HEK293 (cell line): ENCODE data around the gene CCDC136.
A peak's percentile ranks its signal among the peaks of the same experiment; 100 is the strongest.

Experiments used
- CTCF ChIA-PET: fragments of 350-600 bp; formaldehyde crosslinking; extraction: SDS; loops from one replicate; lab custom pipeline; 2021; ENCODE audit warnings: antibody characterized with exemption; lab: Yijun Ruan, JAX
- POLR2A ChIA-PET: fragments of 300-600 bp; formaldehyde crosslinking; extraction: SDS; loops from one replicate; lab custom pipeline; 2020; ENCODE audit warnings: antibody characterized with exemption, inconsistent platforms; lab: Yijun Ruan, JAX
- H3K27ac ChIP-seq: fragments of 200-500 bp; sonication (Bioruptor generic); 2 replicates; pipeline ENCODE4 v1.5.1; 2014; ENCODE audit warnings: low read depth, low read length, control low read depth, inconsistent platforms; ENCODE audit errors: extremely low read depth
- H3K36me3 ChIP-seq, 2 experiments: fragments of 200-500 bp in 1 of 2; sonication (Bioruptor generic) in 1 of 2; 1 replicate in 1 of 2; 2 replicates in 1 of 2; pipeline ENCODE4 v1.5.1; 2014 to 2017; ENCODE audit warnings: inconsistent platforms in 2 of 2, low read length in 2 of 2; ENCODE audit not compliant: control insufficient read depth in 2 of 2, insufficient read depth in 1 of 2
- H3K4me1 ChIP-seq: fragments of 200-500 bp; sonication (Bioruptor generic); 2 replicates; pipeline ENCODE4 v1.5.1; 2014; ENCODE audit warnings: mild to moderate bottlenecking, low read length, inconsistent platforms; ENCODE audit not compliant: control insufficient read depth, insufficient read depth
- H3K4me3 ChIP-seq: 2 replicates; pipeline ENCODE4 v1.5.1; 2011; ENCODE audit warnings: low read depth, mild to moderate bottlenecking, control low read depth, low read length, moderate library complexity
- H3K9me3 ChIP-seq: fragments of 200-500 bp; sonication (Bioruptor generic); 2 replicates; pipeline ENCODE4 v1.5.1; 2014; ENCODE audit warnings: low read depth, low read length, inconsistent platforms; ENCODE audit not compliant: control insufficient read depth, insufficient read depth
- GLIS1 ChIP-seq: fragments of 450-650 bp; formaldehyde crosslinking; IDR thresholded peaks from 2 replicates; pipeline ENCODE4 v1.5.1; 2016; ENCODE audit warnings: missing biosample characterization, missing genetic modification characterization
- PRDM1 ChIP-seq: fragments of 450-650 bp; formaldehyde crosslinking; IDR thresholded peaks from 2 replicates; pipeline ENCODE4; 2016; ENCODE audit warnings: missing biosample characterization, missing genetic modification characterization
- SP7 ChIP-seq: fragments of 450-650 bp; formaldehyde crosslinking; IDR thresholded peaks from 2 replicates; pipeline ENCODE4 v1.5.1; 2016; ENCODE audit warnings: missing biosample characterization, missing genetic modification characterization
- ZFP41 ChIP-seq: fragments of 450-650 bp; formaldehyde crosslinking; IDR thresholded peaks from 2 replicates; pipeline ENCODE4 v1.5.1; 2016; ENCODE audit warnings: missing biosample characterization, missing genetic modification characterization, borderline replicate concordance
- ZFP69B ChIP-seq: fragments of 450-650 bp; formaldehyde crosslinking; IDR thresholded peaks from 2 replicates; pipeline ENCODE4 v1.5.1; 2016; ENCODE audit warnings: missing biosample characterization, missing genetic modification characterization
- ZNF132 ChIP-seq: fragments of 450-650 bp; formaldehyde crosslinking; IDR thresholded peaks from 2 replicates; pipeline ENCODE4 v1.5.1; 2017; ENCODE audit warnings: missing biosample characterization, missing genetic modification characterization, borderline replicate concordance
- ZNF23 ChIP-seq: fragments of 450-650 bp; formaldehyde crosslinking; IDR thresholded peaks from 2 replicates; pipeline ENCODE4 v1.5.1; 2016; ENCODE audit warnings: missing biosample characterization, missing genetic modification characterization, borderline replicate concordance
- ZNF37A ChIP-seq: fragments of 450-650 bp; IDR thresholded peaks from 2 replicates; pipeline ENCODE4 v1.5.1; 2018; ENCODE audit warnings: missing biosample characterization, missing genetic modification characterization
- ZNF394 ChIP-seq: fragments of 450-650 bp; formaldehyde crosslinking; IDR thresholded peaks from 2 replicates; pipeline ENCODE4 v1.5.1; 2016; ENCODE audit warnings: missing biosample characterization, missing genetic modification characterization, mild to moderate bottlenecking, moderate library complexity, borderline replicate concordance
- ZNF585B ChIP-seq: fragments of 450-650 bp; formaldehyde crosslinking; IDR thresholded peaks from 2 replicates; pipeline ENCODE4 v1.5.1; 2016; ENCODE audit warnings: missing biosample characterization, missing genetic modification characterization
- ZNF621 ChIP-seq: fragments of 450-650 bp; formaldehyde crosslinking; IDR thresholded peaks from 2 replicates; pipeline ENCODE4 v1.5.1; 2017; ENCODE audit warnings: missing biosample characterization, missing genetic modification characterization
- ZNF629 ChIP-seq: fragments of 450-650 bp; formaldehyde crosslinking; IDR thresholded peaks from 2 replicates; pipeline ENCODE4 v1.5.1; 2017; ENCODE audit warnings: missing biosample characterization, missing genetic modification characterization
- TF ChIP-seq, protein P1 (sequence below): fragments of 450-650 bp; IDR thresholded peaks from 2 replicates; pipeline ENCODE4 v1.5.1; 2018; ENCODE audit warnings: missing biosample characterization, mild to moderate bottlenecking, missing genetic modification characterization
- TF ChIP-seq, protein P2 (sequence below): fragments of 450-650 bp; formaldehyde crosslinking; IDR thresholded peaks from 2 replicates; pipeline ENCODE4 v1.5.1; 2016; ENCODE audit warnings: missing biosample characterization, missing genetic modification characterization
- TF ChIP-seq, protein P3 (sequence below): fragments of 450-650 bp; formaldehyde crosslinking; IDR thresholded peaks from 2 replicates; pipeline ENCODE4 v1.5.1; 2016; ENCODE audit warnings: missing biosample characterization, missing genetic modification characterization, borderline replicate concordance
- TF ChIP-seq, protein P4 (sequence below): fragments of 450-650 bp; formaldehyde crosslinking; conservative IDR thresholded peaks from 2 replicates; pipeline ENCODE4 v1.5.1; 2016; ENCODE audit warnings: low read depth, missing biosample characterization, missing genetic modification characterization

CCDC136 gene

DNA sequence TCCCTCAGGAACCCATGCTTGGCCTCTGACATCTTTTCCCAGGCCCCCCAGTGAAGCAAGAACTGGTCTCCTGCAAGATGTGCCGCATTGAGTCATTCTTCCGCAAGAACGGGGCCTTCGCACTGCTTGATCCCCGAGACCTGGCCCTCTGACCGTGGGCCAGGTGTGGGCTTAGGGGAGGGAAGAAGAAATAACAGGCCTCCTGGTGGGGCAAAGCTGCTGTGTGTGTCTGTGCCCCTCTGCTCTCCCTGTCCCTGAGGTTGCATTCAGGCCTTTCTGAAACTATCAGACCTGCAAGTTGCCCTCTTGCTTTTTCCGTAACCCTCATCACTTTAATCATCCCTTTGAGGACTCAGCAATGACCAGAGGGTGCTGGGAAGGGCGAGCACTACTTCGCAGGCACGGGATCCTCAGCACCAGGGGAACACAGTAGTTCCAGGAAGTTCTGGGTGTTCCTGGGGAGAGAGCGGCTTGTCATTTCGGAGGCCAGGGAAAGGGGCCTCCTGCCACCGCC, 76.9 kb downstream of the CCDC136 start:
- peaks cover 6 to 26% of the 10 kb centered on the region in 2 experiments; a peak in 2 of 3 replicates for H3K36me3 ChIP-seq
- POLR2A ChIA-PET: interaction anchor here (0.6 to 0.9 kb wide), 2 partner anchors 186 to 1187 kb away, joined by 3 to 4 read pairs; partner anchors contain the start of gene TNPO3
- peaks cover 10% of the 10 kb centered on the region for H3K4me1 ChIP-seq
- CTCF ChIA-PET: interaction anchor here (1.8 kb wide), 2 partner anchors 13 to 14 kb away, joined by 5 to 6 read pairs; no protein-coding TSS in a partner anchor
- H3K4me3 ChIP-seq: peak overlapping the region; percentile 36
- H3K9me3 ChIP-seq: no peaks in the 10 kb centered on the region
- peak overlapping the region; percentile 42; the same call in 1 of the 2 replicates for H3K27ac ChIP-seq
- peak; percentile 55 for TF ChIP-seq GLIS1 (tag by site-specific recombination)
- TF ChIP-seq, protein P1, sequence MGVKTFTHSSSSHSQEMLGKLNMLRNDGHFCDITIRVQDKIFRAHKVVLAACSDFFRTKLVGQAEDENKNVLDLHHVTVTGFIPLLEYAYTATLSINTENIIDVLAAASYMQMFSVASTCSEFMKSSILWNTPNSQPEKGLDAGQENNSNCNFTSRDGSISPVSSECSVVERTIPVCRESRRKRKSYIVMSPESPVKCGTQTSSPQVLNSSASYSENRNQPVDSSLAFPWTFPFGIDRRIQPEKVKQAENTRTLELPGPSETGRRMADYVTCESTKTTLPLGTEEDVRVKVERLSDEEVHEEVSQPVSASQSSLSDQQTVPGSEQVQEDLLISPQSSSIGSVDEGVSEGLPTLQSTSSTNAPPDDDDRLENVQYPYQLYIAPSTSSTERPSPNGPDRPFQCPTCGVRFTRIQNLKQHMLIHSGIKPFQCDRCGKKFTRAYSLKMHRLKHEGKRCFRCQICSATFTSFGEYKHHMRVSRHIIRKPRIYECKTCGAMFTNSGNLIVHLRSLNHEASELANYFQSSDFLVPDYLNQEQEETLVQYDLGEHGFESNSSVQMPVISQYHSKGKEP (tag by site-specific recombination): 0 out of 2 replicates have a peak, but pooled peaks have one; percentile 31
- no peak for TF ChIP-seq ZNF23 (tag by site-specific recombination)
- TF ChIP-seq, protein P2, sequence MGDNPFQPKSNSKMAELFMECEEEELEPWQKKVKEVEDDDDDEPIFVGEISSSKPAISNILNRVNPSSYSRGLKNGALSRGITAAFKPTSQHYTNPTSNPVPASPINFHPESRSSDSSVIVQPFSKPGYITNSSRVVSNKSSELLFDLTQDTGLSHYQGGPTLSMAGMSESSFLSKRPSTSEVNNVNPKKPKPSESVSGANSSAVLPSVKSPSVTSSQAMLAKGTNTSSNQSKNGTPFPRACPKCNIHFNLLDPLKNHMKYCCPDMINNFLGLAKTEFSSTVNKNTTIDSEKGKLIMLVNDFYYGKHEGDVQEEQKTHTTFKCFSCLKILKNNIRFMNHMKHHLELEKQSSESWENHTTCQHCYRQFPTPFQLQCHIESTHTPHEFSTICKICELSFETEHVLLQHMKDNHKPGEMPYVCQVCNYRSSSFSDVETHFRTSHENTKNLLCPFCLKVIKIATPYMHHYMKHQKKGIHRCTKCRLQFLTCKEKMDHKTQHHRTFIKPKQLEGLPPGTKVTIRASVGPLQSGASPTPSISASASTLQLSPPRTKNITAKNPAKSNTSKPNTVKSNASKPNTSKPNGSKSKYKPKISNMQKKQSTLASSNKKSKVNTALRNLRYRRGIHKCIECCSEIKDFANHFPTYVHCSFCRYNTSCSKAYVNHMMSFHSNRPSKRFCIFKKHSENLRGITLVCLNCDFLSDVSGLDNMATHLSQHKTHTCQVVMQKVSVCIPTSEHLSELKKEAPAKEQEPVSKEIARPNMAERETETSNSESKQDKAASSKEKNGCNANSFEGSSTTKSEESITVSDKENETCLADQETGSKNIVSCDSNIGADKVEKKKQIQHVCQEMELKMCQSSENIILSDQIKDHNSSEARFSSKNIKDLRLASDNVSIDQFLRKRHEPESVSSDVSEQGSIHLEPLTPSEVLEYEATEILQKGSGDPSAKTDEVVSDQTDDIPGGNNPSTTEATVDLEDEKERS: no peak
- TF ChIP-seq SP7: 0 out of 2 replicates have a peak, but pooled peaks have one; percentile 11
- 0 out of 2 replicates have a peak, but pooled peaks have one; percentile 0 for TF ChIP-seq ZNF394 (tag by site-specific recombination)
- TF ChIP-seq ZNF132 (tag by site-specific recombination): no peak
- TF ChIP-seq PRDM1: peak; percentile 56

DNA sequence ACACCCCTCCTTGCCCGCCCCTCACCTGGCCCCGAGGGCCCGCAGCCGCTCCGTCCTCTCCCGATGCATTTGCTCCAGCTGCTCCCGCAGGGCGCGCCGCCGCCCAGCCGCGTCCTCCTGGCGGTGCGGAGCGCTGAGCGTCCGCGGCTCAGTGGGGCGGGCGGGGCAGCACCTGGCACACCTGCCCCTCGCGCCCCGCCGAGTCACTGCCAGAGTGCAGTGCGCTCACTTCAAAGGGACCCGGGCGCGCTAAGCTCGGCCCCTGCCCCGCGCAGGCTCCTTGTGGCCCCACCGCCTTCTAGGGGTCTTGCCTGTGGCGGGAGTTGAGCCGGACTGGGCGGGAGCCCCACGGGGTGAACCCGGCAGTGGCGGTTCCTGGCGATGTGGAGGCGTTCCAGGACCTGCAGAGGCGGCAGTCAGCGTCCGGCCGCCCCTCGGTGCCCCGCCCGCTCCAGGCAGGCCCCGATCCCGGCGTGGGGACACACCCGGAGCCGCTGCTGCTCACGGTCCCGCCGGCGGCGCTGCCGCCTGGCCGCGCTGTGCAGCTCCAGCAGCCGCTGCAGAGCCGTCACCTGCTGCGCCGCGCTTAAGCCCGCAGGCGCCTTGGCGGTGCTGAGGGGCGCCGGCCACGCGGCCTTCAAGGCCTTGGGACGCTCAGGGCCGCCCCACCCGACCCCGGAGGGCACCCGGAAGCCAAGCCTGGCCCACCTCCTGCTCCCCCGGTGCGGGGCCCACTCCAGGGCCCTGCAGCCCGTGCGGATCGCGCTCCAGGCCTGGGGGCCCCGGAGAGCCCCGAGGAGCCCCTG, 77.6 kb downstream of the CCDC136 start:
- Histone ChIP-seq H3K36me3 (peaks cover 5 to 26% of the 10 kb centered on the region in 2 experiments; a peak in 2 of 3 replicates), H3K4me1 (peaks cover 10% of the 10 kb centered on the region), H3K27ac (peak overlapping the region; percentile 42; the same call in 1 of the 2 replicates), H3K9me3 (no peaks in the 10 kb centered on the region), H3K4me3 (peak overlapping the region; percentile 36)
- ChIA-PET POLR2A (interaction anchor here (0.6 kb wide), 1 partner anchor 1186 kb away, joined by 4 read pairs; no protein-coding TSS in a partner anchor), CTCF (interaction anchor here (0.7 to 1.8 kb wide), 4 partner anchors 12 to 275 kb away, joined by 3 to 6 read pairs (median 4); no protein-coding TSS in a partner anchor)
- TF ChIP-seq ZNF629 (tag by site-specific recombination) (no peak), ZNF621 (tag by site-specific recombination) (no peak), ZNF37A (tag by site-specific recombination) (no peak), ZNF585B (no peak), ZFP69B (tag by site-specific recombination) (no peak), ZFP41 (no peak)
- TF ChIP-seq, protein P3, sequence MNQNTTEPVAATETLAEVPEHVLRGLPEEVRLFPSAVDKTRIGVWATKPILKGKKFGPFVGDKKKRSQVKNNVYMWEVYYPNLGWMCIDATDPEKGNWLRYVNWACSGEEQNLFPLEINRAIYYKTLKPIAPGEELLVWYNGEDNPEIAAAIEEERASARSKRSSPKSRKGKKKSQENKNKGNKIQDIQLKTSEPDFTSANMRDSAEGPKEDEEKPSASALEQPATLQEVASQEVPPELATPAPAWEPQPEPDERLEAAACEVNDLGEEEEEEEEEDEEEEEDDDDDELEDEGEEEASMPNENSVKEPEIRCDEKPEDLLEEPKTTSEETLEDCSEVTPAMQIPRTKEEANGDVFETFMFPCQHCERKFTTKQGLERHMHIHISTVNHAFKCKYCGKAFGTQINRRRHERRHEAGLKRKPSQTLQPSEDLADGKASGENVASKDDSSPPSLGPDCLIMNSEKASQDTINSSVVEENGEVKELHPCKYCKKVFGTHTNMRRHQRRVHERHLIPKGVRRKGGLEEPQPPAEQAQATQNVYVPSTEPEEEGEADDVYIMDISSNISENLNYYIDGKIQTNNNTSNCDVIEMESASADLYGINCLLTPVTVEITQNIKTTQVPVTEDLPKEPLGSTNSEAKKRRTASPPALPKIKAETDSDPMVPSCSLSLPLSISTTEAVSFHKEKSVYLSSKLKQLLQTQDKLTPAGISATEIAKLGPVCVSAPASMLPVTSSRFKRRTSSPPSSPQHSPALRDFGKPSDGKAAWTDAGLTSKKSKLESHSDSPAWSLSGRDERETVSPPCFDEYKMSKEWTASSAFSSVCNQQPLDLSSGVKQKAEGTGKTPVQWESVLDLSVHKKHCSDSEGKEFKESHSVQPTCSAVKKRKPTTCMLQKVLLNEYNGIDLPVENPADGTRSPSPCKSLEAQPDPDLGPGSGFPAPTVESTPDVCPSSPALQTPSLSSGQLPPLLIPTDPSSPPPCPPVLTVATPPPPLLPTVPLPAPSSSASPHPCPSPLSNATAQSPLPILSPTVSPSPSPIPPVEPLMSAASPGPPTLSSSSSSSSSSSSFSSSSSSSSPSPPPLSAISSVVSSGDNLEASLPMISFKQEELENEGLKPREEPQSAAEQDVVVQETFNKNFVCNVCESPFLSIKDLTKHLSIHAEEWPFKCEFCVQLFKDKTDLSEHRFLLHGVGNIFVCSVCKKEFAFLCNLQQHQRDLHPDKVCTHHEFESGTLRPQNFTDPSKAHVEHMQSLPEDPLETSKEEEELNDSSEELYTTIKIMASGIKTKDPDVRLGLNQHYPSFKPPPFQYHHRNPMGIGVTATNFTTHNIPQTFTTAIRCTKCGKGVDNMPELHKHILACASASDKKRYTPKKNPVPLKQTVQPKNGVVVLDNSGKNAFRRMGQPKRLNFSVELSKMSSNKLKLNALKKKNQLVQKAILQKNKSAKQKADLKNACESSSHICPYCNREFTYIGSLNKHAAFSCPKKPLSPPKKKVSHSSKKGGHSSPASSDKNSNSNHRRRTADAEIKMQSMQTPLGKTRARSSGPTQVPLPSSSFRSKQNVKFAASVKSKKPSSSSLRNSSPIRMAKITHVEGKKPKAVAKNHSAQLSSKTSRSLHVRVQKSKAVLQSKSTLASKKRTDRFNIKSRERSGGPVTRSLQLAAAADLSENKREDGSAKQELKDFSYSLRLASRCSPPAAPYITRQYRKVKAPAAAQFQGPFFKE (tag by site-specific recombination): no peak
- TF ChIP-seq, protein P4, sequence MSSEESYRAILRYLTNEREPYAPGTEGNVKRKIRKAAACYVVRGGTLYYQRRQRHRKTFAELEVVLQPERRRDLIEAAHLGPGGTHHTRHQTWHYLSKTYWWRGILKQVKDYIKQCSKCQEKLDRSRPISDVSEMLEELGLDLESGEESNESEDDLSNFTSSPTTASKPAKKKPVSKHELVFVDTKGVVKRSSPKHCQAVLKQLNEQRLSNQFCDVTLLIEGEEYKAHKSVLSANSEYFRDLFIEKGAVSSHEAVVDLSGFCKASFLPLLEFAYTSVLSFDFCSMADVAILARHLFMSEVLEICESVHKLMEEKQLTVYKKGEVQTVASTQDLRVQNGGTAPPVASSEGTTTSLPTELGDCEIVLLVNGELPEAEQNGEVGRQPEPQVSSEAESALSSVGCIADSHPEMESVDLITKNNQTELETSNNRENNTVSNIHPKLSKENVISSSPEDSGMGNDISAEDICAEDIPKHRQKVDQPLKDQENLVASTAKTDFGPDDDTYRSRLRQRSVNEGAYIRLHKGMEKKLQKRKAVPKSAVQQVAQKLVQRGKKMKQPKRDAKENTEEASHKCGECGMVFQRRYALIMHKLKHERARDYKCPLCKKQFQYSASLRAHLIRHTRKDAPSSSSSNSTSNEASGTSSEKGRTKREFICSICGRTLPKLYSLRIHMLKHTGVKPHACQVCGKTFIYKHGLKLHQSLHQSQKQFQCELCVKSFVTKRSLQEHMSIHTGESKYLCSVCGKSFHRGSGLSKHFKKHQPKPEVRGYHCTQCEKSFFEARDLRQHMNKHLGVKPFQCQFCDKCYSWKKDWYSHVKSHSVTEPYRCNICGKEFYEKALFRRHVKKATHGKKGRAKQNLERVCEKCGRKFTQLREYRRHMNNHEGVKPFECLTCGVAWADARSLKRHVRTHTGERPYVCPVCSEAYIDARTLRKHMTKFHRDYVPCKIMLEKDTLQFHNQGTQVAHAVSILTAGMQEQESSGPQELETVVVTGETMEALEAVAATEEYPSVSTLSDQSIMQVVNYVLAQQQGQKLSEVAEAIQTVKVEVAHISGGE (tag by site-specific recombination): peak; percentile 54; the same call in 1 of the 2 replicates
